Tibial nerve (tissue), 4 donors: Measurements from ENCODE around the gene NXPH1.

Source experiments
- EP300 ChIP-seq, 2 donors: sonication (generic); formaldehyde crosslinking; IDR thresholded peaks; one replicate each; pipeline ENCODE4 v1.6.1; 2017; ENCODE audit warnings: antibody characterized with exemption in 2 of 2, mild to moderate bottlenecking in 1 of 2
- POLR2A ChIP-seq, 2 donors: fragments of 450-650 bp; IDR thresholded peaks; one replicate each; pipeline ENCODE4 v1.6.1; 2017; ENCODE audit warnings: antibody characterized with exemption in 2 of 2, mild to moderate bottlenecking in 2 of 2, moderate library complexity in 2 of 2
- TF ChIP-seq, protein P1 (sequence below), 5 experiments: fragments of 200-600 bp in 3 of 5; fragments of 450-650 bp in 2 of 5; sonication (generic) in 3 of 5; IDR thresholded peaks; one replicate each; pipeline ENCODE4 v1.5.1; 2016 to 2019; ENCODE audit warnings: antibody characterized with exemption in 5 of 5, mild to moderate bottlenecking in 3 of 5, moderate library complexity in 2 of 5

- TF ChIP-seq, protein P1, sequence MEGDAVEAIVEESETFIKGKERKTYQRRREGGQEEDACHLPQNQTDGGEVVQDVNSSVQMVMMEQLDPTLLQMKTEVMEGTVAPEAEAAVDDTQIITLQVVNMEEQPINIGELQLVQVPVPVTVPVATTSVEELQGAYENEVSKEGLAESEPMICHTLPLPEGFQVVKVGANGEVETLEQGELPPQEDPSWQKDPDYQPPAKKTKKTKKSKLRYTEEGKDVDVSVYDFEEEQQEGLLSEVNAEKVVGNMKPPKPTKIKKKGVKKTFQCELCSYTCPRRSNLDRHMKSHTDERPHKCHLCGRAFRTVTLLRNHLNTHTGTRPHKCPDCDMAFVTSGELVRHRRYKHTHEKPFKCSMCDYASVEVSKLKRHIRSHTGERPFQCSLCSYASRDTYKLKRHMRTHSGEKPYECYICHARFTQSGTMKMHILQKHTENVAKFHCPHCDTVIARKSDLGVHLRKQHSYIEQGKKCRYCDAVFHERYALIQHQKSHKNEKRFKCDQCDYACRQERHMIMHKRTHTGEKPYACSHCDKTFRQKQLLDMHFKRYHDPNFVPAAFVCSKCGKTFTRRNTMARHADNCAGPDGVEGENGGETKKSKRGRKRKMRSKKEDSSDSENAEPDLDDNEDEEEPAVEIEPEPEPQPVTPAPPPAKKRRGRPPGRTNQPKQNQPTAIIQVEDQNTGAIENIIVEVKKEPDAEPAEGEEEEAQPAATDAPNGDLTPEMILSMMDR (IDR thresholded peaks at IDR 0.05), result no peak
- TF ChIP-seq POLR2A (IDR thresholded peaks at IDR 0.05), result no peak
- no peak for TF ChIP-seq EP300 (IDR thresholded peaks at IDR 0.05)
Observed at GRCh38 chr7:8625612-8626011, 192.2 kb downstream of the NXPH1 start.
